ENCODE results near the gene MRPL47. TPM values are rescaled to one million over a fixed set of nuclear protein-coding genes. Genes with fewer than 3 reads are reported as not detected.

MRPL47 gene
- total RNA-seq, 4 donors from 2014 or later, result 15.6 to 34.8 (median 31.5) TPM

- no peak for DNase-seq
- no peaks in the 10 kb centered on the region for H3K36me3 ChIP-seq
- H3K4me1 ChIP-seq, result no peaks in the 10 kb centered on the region
- H3K27me3 ChIP-seq, result no peaks in the 10 kb centered on the region
- no peaks in the 10 kb centered on the region for H3K9me3 ChIP-seq
- no peak overlapping the region for H3K27ac ChIP-seq
- TF ChIP-seq POLR2A (IDR thresholded peaks at IDR 0.05), result no peak
- no peak overlapping the region for H3K4me3 ChIP-seq
- intact Hi-C loops (cut with DNase I; ENCODE audit: low total_unique reads), result no loop called here
These were observed 17.6 kb upstream of the MRPL47 start for GRCh38 chr3:179622023-179622422.

GRCh38 chr3:179615458-179616173, 11.2 kb upstream of the MRPL47 start:
- intact Hi-C loops (cut with DNase I; ENCODE audit: low total_unique reads), result no loop called here
- DNase-seq, result no peak
- no peaks in the 10 kb centered on the region for H3K36me3 ChIP-seq
- H3K9me3 ChIP-seq, result no peaks in the 10 kb centered on the region
- H3K4me1 ChIP-seq, result no peaks in the 10 kb centered on the region
- H3K27me3 ChIP-seq, result no peaks in the 10 kb centered on the region
- H3K4me3 ChIP-seq, result no peak overlapping the region
- H3K27ac ChIP-seq, result no peak overlapping the region
- no peak for TF ChIP-seq CTCF (IDR thresholded peaks at IDR 0.05)
- TF ChIP-seq POLR2A (IDR thresholded peaks at IDR 0.05), result no peak

- intact Hi-C loops (cut with DNase I; ENCODE audit: low total_unique reads), result no loop called here
- Histone ChIP-seq H3K27ac (no peak overlapping the region), H3K36me3 (no peaks in the 10 kb centered on the region), H3K9me3 (no peaks in the 10 kb centered on the region), H3K4me1 (no peaks in the 10 kb centered on the region), H3K27me3 (no peaks in the 10 kb centered on the region), H3K4me3 (no peak overlapping the region)
- no peak for DNase-seq
- no peak for TF ChIP-seq POLR2A (IDR thresholded peaks at IDR 0.05)
- no peak for TF ChIP-seq CTCF (IDR thresholded peaks at IDR 0.05)
These were observed 9.4 kb upstream of the MRPL47 start for GRCh38 chr3:179613807-179614206.

GRCh38 chr3:179610066-179610465, 5.6 kb upstream of the MRPL47 start:
- TF ChIP-seq POLR2A (IDR thresholded peaks at IDR 0.05) (no peak), CTCF (IDR thresholded peaks at IDR 0.05) (no peak)
- DNase-seq, result no peak
- no peaks in the 10 kb centered on the region for H3K27me3 ChIP-seq
- no peaks in the 10 kb centered on the region for H3K9me3 ChIP-seq
- H3K27ac ChIP-seq, result no peak overlapping the region
- H3K4me1 ChIP-seq, result peaks cover 0 to 4% of the 10 kb centered on the region in 2 donors
- H3K4me3 ChIP-seq, result no peak overlapping the region
- no peaks in the 10 kb centered on the region for H3K36me3 ChIP-seq
- intact Hi-C loops (cut with DNase I; ENCODE audit: low total_unique reads), result no loop called here

GRCh38 chr3:179608931-179609720, 4.7 kb upstream of the MRPL47 start:
- intact Hi-C loops (cut with DNase I; ENCODE audit: low total_unique reads), result no loop called here
- TF ChIP-seq POLR2A (IDR thresholded peaks at IDR 0.05), result no peak
- TF ChIP-seq CTCF (IDR thresholded peaks at IDR 0.05), result no peak
- no peaks in the 10 kb centered on the region for H3K9me3 ChIP-seq
- H3K27me3 ChIP-seq, result no peaks in the 10 kb centered on the region
- no peak overlapping the region for H3K4me3 ChIP-seq
- H3K27ac ChIP-seq, result no peak overlapping the region
- peaks cover 0 to 4% of the 10 kb centered on the region in 2 donors for H3K4me1 ChIP-seq
- no peak for DNase-seq
- no peaks in the 10 kb centered on the region for H3K36me3 ChIP-seq

Measured in uterus (tissue), 4 donors.